ENCODE data around the gene DBI. TPM values are rescaled to one million over a fixed set of nuclear protein-coding genes. Genes with fewer than 3 reads are reported as not detected.

DBI gene
- polyA plus RNA-seq, 1 of the 3 experiments (the other 2 are of a cell fraction): 150 TPM

GRCh38 chr2:119323459-119323858 is 43.3 kb upstream of the DBI start (continued):
- TF ChIP-seq USF2 (IDR thresholded peaks at IDR 0.05; ENCODE audit: borderline replicate concordance, low read depth, low read length): no peak

GRCh38 chr2:119324685-119325270 is 42.0 kb upstream of the DBI start:
- H3K79me2 ChIP-seq (ENCODE audit: insufficient read depth): no peaks in the 10 kb centered on the region
- no peaks in the 10 kb centered on the region for H4K20me1 ChIP-seq (ENCODE audit: insufficient read depth)
- no peak overlapping the region for H2AFZ ChIP-seq (ENCODE audit: low read depth)
- DNase-seq: no peak
- no peak overlapping the region for H3K9ac ChIP-seq
- no peaks in the 10 kb centered on the region for H3K9me3 ChIP-seq
- H3K4me3 ChIP-seq (ENCODE audit: low read depth in 2 of 2, low read length in 1 of 2): no peak overlapping the region
- no peaks in the 10 kb centered on the region for H3F3A ChIP-seq (replicated peaks; ENCODE audit: insufficient read depth)
- 94% methylated on average over 9 of the region's 9 CpGs for WGBS (ENCODE audit: low lambda C conversion rate)
- no peak overlapping the region for H3K27ac ChIP-seq (ENCODE audit: low read depth in 2 of 2, low read length in 1 of 2)
- ChIA-PET POLR2A (no interaction called here), CTCF (interaction anchor here (0.7 kb wide), 1 partner anchor 89 kb away, joined by 3 read pairs; no protein-coding TSS in a partner anchor)
- H3K36me3 ChIP-seq (replicated peaks in 1 of 2; ENCODE audit: control insufficient read depth in 1 of 2, insufficient read depth in 2 of 2, low read length in 1 of 2): no peaks in the 10 kb centered on the region
- H3K27me3 ChIP-seq (ENCODE audit: insufficient read depth): no peaks in the 10 kb centered on the region
- TF ChIP-seq RFX5 (IDR thresholded peaks at IDR 0.05; ENCODE audit: low read length): no peak
- no peak for TF ChIP-seq REST (IDR thresholded peaks at IDR 0.05; ENCODE audit: low read depth, low read length)
- no peak for TF ChIP-seq NRF1 (IDR thresholded peaks at IDR 0.05; ENCODE audit: low read depth, low read length)
- TF ChIP-seq TEAD4 (IDR thresholded peaks at IDR 0.05; ENCODE audit: borderline replicate concordance, insufficient read depth): no peak
- no peak for TF ChIP-seq JUND (IDR thresholded peaks at IDR 0.05)
- no peak for TF ChIP-seq IRF3 (IDR thresholded peaks at IDR 0.05; ENCODE audit: low read depth, low read length)
- no peak for TF ChIP-seq RCOR1 (IDR thresholded peaks at IDR 0.05; ENCODE audit: low read length)
- TF ChIP-seq YY1 (IDR thresholded peaks at IDR 0.05; ENCODE audit: low read depth): no peak
- TF ChIP-seq FOXM1 (IDR thresholded peaks at IDR 0.05; ENCODE audit: low read depth): no peak
- H3K4me1 ChIP-seq (ENCODE audit: control insufficient read depth in 1 of 2, insufficient read depth in 2 of 2, low read depth in 1 of 2, low read length in 1 of 2): peaks cover 0 to 7% of the 10 kb centered on the region in 2 experiments; a peak in 1 of 4 replicates
- H3K9me2 ChIP-seq: no peaks in the 10 kb centered on the region; the same call in 1 of the 2 replicates
- H3K4me2 ChIP-seq: no peak overlapping the region

Measured in SK-N-SH (cell line).